Measurements from ENCODE around the gene SOBP.
"Not testable (repeated sequence)": the region's sequence is repeated elsewhere in the genome, so short reads cannot be mapped to it uniquely, and the experiment has no call there.

Gene SOBP

DNA sequence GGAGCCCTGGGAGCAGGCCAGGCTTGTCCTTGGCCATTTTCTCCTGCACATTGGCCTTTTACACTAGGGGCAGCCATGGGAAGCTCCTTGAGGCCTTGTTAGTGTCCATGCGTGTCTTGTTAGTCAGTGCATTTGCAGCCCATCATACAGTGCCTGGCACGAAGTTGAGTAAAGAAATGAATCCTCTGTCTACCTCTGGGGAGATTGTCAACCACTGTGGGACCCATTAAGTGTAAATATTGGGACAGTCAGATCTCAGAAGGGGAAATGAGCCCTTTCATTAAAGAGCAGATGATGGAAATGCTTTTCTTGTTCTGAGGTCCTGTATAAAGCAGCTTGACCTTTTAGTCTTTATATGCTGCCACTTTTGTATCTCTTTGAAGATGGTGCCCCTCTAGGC is 33.9 kb downstream of the SOBP start:
- no peak for DNase-seq (ENCODE audit: low read depth)

DNA sequence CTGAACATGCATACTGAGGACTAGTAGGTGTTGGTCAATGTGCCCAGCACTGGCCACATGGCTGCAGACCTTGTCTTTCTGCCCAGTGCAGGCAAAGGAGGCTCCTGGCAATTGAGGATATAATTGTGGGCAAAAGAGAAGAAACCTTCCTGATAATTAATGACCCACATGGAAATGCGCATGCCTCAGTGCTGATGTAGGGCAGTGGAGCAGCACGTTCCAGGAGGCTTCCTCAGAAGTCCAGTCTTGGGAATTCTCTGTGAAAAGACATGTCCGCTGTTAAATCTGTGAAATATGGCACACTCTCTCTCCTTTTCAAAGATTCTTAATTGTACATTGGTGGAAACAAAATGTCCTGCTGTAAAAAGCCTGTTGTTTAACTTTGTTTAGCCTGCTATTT is 34.7 kb downstream of the SOBP start:
- DNase-seq (ENCODE audit: low read depth) = no peak

DNA sequence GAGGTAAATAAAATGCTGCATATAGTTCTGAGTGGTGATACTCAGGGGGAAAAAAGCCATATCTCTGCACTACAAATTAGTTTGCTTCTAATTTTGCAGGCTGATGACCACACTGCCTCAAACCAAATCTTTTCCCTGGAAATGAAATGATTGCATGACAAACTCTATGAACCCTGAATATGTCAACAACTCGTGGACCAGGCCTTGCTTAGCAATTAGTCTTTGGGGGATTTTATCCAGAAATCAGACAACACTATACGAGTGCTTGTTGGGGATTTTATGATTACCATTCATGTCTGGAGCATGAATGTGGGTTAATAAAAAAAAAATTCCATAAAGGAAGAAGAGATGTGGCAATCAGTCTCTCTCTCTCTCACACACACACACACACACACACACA is 42.0 kb downstream of the SOBP start:
- no peak for DNase-seq (ENCODE audit: low read depth)

DNA sequence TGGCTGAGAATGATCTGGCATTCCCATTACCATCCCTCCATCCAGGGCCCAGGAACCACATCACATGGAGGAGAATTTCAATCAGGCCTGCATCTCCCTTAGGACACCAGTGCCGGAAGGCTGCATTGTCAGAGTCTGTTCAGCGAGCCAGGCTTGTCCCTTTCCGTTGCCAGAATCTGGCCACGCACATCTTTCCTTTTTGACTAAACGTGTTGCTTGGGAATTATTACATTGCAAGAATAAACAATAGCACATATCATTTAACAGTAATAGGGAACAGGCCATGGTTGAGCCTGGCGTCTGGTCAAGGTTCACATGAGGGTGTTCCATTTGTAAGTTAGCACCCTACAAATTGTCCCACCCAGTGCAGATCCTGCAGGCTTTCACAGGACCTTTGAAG is 42.8 kb downstream of the SOBP start:
- no peak for DNase-seq (ENCODE audit: low read depth)

DNA sequence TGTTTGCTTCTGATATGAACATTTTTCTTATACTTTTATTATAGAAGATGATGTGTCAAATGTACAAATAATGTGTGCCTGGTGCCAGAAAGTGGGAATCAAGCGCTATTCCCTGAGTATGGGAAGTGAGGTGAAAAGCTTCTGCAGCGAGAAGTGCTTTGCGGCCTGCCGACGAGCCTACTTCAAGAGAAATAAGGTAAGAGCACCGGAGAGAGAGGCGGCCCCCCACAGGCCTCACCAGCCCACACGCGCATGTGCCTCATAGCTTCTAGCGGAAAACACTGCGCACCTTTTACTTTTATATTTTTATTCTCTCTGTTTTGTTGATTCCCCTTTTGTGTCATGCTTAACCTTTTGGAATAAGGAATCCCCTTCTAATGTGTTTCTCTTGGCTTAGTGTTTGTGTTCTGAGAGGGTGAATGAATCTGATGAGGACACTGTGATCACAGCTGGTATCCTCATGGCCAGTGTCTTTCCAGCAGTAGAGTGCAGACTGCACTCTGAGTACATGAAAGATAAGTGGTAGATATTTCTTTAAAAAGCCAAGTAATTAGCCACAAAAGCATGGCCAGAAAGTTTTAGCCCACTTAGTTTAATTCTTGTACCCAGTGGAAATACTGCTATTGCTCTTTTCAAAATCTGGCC is 43.6 kb downstream of the SOBP start:
- DNase-seq (ENCODE audit: low read depth) = no peak

DNA sequence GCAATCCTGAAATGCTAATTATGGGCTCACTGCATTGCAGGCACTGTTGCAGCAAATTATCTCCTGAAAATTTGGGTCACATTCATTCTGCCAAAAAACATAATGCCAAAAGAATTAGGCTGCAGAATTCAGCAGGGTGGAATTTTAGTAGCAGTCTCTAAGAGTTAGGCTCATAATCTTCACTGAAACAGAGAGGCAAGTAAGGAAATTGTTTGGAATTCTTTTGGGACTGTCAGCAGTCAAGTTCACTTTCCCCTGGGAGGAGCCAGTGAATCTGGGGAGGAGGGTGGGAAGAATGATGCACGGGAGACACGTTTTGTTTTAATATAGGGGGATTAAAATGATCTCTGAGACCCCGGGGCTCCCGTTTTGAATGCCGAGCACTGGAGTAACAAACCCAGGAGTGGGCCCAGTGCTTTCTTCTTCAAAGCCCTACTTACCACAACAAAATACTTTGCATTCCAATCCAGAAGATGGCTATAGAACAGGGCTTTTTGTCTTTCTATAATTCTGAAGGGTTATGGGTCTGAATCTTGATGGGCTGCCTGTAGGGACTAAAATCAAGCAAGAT is 44.7 kb downstream of the SOBP start:
- DNase-seq (ENCODE audit: low read depth) = no peak

DNA sequence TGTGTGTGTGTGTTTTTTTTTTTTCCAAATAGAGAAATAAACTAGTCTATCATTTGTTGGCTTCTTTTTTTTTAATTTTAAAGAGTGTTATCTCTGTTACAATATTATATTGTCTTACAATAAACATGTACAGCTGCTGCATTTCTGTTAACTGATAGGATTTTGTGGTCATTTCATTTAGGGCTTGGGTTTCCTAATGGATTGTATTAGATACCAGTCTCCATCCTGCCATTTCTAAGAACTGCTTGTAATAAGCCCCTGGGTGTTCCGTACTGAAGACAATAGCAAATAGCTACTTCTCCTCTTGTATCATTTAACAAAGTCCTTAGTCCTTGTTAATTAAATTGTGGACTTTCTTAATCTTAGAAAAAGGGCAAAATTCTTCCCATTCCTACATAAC is 45.7 kb downstream of the SOBP start:
- no peak for DNase-seq (ENCODE audit: low read depth)

DNA sequence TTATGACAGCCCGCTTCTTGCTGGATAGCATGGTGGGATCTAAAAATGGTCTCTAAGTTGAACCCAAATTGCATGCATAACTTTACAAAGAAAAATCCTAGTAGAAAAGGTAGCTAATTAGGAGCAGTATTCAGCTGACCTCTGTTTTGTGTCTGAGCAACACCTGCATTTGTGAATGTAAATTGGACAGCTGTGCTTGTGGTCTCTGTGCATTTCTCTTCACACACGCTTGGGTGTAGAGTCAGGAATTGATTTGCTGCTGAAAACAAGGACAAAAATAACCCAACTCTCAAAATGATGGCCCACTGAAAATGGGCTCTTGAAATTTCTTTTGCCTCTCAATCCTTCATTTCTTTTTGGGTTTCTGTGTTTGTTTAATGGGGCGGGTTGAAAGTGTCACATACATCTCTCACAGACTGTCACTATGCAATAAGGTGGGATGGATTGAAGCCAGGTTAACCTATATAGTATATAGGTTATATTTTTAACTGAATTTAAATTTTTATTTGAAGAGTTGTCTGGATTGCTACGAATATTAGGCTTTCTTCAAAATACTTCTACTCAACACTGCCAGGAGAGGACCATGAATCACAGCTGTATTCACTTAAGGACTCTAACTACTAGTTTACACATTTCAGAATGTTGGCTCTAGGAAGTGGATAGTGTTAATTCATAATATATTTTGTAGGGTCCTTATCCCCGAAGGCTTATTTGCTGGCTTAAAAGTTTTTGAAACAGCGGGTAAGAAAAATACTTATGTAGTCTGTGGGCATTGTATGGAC is 46.5 kb downstream of the SOBP start:
- DNase-seq (ENCODE audit: low read depth) = no peak

DNA sequence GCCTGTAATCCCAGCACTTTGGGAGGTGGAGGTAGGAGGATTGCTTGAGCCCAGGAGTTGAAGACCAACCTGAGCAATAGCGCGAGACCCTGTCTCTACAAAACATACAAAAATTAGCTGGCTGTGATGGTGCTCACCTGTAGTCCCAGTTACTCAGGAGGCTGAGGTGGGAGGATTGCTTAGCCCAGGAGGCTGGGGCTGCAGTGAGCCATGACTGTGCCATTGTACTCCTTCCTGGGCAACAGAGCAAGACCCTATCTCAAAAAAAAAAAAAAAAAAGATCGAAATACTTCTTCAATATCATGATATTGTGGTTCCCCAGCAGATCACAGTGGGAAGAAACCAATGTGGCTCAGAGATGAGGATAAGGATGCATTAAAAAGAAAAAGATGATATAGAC is 47.6 kb downstream of the SOBP start:
- no peak for DNase-seq (ENCODE audit: low read depth)

DNA sequence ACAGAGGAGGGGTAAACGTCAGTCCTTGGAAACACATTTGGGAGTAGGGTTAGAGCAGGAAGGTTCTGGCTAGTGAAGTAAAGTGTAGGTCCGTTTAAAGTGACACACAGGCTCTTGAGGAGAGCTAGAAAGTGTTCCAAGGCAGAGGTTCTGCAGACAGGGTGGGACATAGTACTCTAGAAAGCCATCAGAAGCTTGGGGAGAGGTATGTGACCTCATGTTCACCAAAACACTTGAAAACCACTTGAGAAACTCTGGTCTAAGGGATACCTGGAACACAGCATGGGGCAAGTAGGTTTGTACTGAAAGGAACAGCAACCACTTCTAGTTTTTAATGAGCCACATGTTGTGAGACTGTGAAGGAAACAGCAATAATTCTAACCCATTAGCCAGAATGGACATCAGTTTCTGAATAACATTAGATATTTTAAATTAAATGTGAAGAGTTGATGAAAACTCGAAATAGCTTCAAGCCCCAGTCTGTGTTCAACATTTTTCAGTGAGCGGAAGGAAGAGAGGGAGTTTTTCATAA is 49.0 kb downstream of the SOBP start:
- no peak for DNase-seq (ENCODE audit: low read depth)

DNA sequence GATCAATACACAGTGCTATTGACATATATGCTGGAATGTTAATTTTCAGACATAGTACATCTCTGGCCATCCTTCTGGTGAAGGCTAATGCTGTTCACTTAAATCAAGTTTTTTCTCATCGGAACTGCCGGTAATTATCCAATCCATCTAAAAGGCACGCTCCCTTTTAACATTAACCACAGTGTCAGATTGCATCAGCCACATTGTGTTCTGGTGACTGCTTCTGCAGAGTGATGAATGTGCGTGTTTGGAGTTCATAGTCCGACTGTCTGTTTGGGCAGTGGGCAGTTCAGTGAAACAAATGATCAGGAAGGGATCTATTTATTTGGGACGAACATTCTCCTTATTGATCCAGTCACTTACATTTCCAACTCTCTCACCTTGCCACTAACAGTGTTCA is 49.5 kb downstream of the SOBP start:
- no peak for DNase-seq (ENCODE audit: low read depth)

DNA sequence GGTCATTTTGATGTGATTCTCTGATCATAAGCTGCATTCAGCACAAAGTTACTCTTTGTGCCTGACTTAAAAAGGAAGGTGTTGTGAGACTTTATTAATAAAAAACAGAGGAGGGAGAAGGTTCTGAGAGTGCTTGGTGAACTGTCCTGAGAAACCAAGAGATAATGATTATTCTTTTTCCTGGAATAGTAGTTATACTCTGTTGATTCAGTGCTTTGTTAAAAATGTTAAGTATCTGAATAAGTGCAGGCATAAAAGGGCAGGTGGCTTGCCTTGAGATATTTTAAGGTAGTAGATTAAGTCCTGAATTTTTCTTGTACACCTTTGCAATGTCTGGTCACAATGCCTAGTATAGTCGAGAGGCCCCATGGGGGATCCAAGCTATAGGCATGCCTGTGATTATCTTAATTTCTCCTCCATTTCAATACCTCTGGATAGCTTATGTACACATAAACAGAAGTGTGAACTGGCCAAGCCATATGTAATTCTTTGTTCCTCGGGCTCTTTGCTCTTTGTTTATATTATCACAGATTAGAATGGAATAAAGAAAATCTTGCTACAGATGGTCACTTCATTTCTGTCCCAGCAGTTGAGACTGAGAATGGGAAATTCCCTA is 50.0 kb downstream of the SOBP start:
- no peak for DNase-seq (ENCODE audit: low read depth)

DNA sequence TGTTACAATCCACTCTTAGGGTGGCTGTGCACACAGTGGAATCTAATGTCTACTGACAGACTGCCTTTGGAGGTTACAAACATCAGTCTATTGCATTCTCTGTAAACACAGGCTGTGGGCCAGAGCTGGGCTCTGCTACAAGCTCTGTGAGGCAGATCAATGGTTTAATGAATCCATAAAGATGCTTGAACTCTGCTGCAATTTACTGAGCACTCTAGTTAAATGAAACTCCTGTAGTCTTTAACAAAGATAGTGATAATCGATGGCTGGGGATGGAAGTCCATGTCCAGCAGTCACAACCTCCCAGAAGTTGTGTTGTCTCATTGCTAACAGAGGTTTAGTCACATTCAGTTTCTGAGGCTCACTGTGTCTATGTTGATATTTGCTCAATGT is 50.5 kb downstream of the SOBP start:
- no peak for DNase-seq (ENCODE audit: low read depth)

DNA sequence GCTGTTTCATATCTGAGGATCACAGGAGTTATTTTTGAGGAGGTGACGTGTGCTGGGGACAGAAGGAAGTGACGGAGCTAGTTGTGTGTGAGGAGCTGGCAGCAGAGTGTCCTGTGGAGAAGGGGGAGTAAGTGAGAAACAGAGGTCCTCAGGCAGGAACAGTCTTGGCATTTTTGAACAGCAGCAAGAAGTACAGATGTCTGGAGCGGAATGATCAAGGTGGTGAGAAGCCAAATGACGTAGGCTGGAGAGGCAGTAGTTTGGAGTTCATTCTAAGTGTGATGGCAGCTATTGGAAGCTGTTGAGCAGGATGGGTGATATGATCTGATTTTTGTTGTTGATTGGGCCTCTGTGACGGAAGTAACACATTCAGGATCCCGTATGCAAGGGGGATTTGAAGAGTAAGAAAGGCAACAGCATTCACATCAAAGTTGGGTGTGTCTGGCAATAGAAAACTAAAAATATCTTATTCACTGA is 52.3 kb downstream of the SOBP start:
- no peak for DNase-seq (ENCODE audit: low read depth)

DNA sequence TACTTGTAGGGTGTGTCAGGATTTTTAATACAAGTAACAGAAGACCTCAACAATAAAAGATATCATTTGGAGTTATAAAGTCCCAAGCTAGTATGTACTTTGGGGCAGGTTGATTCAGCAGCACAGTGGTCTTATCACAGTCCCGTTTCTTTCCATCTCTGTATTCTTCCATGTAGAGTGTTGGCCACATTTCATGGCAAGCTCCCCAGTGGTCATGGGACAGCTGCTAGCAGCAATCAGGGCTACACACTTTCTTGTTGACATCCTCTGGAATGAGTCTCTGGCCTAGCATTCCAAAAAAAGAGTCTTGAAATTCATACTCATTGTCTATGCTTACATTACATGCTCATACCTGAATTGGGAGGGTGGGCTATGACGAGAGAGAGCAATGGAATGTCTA is 53.2 kb downstream of the SOBP start:
- DNase-seq (ENCODE audit: low read depth) = no peak

DNA sequence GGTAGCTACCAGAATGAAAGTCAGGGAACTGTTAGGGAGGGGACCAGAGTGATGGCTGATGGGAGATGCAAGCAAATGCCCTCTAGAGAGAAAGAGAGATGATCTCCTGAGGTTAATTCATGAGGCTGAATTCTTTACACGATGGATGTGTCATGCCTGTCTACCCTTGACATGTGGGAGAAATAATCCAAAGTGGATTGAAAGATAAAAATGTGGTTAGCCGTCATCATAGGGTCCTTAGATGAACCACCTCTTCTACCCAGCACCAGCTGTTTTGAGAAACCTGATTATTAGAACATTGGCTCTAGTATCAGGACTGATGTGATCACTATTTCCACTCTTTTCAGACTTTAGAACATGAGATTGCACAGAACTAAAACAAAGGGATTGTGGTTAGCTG is 53.6 kb downstream of the SOBP start:
- DNase-seq (ENCODE audit: low read depth) = no peak

DNA sequence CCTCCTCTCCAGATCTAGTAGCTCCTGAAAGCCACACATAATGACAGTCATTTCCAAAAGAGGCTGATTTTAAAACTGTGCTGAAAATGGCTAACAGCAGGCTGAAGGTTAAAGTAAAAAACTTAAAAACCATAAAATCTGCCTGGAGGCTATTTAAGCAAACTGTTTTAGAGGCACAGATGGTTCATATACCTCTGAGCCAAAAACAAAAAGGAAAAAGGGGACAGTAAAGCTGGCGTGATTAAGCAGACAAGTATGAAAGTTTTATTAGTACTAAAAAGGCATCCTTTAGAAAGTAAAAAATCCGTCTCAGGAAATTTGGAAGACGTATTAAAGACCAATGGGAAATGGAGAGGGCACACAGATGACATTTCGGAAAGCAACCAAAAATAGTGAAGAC is 55.8 kb downstream of the SOBP start:
- DNase-seq (ENCODE audit: low read depth) = no peak

DNA sequence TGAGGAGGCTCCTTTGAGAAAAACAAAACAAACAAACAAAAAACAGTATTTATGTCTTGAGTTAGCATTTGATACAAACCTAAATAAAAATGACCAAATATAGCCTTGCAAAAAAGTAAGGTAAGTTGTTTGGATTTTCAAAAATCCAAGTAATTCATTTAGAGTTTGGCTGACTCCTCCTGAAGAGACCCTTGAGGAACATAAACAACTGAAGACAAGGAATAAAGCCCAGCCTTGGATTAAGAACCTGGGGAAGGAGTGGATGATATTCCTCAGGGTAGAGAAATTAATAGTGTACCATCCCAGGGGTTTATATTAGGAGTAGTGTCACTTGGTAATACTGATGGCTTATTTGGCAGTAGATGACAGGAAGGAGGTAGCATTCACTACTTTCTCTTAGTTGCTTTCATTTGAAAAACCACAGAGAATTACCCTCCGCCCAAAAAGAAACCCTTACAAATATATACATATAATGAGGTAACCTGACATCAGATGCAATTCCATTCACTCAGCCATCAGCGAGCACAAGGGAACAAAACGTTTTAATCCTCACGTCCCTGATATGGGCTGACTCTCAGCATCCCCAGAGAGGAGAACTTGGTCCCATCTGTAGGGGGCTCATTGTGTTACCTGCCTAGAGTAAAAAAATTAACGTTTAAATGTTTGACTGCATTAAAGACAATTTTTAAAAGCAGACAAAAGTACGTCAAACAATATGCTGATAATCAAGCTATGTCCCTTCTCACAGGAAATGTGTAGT is 57.0 kb downstream of the SOBP start:
- DNase-seq (ENCODE audit: low read depth) = no peak

DNA sequence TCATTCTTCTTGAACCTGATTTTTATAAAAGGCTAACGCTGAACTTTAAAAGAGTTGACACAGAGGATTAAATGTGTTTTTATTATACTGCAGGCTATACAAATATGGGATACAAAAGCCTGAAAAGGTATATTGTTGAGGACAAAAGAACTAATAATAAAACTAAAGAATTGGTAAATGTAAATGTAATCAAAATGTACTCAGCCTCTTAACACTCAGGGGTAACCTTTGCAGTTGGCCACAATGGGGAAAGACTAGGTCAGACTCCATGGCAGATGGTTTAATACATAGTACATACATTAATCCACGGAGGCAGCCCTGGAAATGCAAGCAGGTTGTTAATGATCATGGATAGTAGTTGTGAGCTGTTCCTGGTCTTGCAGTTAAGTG is 57.5 kb downstream of the SOBP start:
- DNase-seq (ENCODE audit: low read depth) = no peak

DNA sequence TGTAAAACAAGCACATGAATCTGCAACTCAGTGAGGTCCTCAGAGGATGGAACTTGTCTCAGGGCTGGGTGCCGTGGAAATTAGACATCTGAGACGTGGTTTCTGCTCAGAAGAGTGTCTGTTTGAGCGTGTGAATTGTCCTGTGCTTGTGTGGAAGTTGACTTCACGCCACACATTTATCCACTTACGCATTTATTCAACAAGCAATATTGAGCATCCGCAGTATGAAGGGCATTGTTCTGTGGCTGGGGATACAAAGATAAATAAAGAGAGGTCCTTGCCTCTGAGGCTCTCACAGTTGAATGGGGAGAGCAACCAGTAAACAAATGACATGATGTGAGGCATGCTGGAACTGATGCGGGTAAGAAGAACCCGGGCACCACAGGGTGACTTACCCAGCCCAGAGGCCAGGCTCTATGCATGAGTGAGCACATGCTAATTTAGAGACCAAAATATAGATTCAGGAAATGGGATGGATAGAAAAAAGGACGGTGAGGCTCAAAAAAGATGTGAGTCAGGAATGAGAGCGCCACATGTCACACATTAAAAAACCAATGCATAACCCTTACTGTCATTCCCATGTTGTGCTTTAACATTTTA is 60.4 kb downstream of the SOBP start:
- DNase-seq (ENCODE audit: low read depth) = no peak

DNA sequence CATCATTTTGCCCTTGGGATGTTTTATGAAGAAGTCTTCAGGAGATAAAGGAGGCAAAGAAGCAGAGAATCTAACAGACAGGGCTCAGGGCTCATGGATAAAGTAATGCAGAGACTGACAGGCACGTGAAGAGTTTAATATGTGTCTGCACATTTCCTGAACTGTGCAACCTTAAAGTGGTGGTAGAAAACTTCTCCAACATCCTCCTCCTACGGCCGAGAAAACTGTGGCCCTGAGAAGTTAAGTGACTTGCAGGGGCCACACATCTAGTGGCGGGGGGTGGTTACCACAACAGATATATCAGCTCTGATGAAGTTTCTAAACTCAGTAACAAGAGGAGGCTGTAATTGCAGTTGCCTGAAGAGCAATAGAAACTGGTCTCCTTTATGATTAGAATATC is 61.0 kb downstream of the SOBP start:
- DNase-seq (ENCODE audit: low read depth) = no peak

DNA sequence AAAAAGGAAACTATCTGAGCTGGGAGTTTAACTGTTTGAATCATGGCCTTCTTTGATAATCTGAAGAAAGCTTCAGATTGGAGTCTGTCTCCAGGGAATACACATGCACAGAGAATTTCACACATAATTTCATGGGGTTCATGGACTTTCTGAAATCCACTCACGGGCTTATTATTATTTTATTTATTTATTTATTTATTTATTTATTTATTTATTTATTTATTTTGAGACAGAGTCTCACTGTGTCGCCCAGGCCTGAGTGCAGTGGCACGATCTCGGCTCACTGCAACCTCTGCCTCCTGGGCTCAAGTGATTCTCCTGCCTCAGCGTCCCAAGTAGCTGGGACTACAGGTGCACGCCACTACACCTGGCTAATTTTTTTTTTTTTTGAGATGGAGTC is 63.2 kb downstream of the SOBP start:
- not testable (repeated sequence) for DNase-seq (ENCODE audit: low read depth)
